Measurements from ENCODE around the gene BCAS2. TPM values are rescaled to one million over a fixed set of nuclear protein-coding genes. Genes with fewer than 3 reads are reported as not detected.

Gene BCAS2
- total and polyA plus RNA-seq, 2 experiments from 2014 or later, result 50.7 to 111 TPM

GRCh38 chr1:114609826-114610225, 28.4 kb upstream of the BCAS2 start:
- TF ChIP-seq ZNF462 (CRISPR knock-in tag; IDR thresholded peaks at IDR 0.05) (no peak), EZH2phosphoT487 (IDR thresholded peaks at IDR 0.05; ENCODE audit: unreplicated experiment) (no peak), ZNF114 (CRISPR knock-in tag; IDR thresholded peaks at IDR 0.05) (no peak), ZNF331 (CRISPR knock-in tag; IDR thresholded peaks at IDR 0.05; ENCODE audit: low read depth) (no peak), ETS1 (IDR thresholded peaks at IDR 0.05) (no peak), JUNB (IDR thresholded peaks at IDR 0.05; ENCODE audit: unreplicated experiment) (no peak), CTCF (conservative IDR thresholded peaks at IDR 0.05; ENCODE audit: low read depth in 2 of 2) (no peak), CREB1 (CRISPR knock-in tag; IDR thresholded peaks at IDR 0.05; ENCODE audit: low read depth) (no peak), POLR2AphosphoS5 (IDR thresholded peaks at IDR 0.05; ENCODE audit: low read depth) (no peak), EZH2 (IDR thresholded peaks at IDR 0.05; ENCODE audit: low read depth, unreplicated experiment) (no peak), STAT1 (IDR thresholded peaks at IDR 0.05; ENCODE audit: unreplicated experiment) (no peak), NANOG (IDR thresholded peaks at IDR 0.05; ENCODE audit: borderline replicate concordance) (no peak), REST (IDR thresholded peaks at IDR 0.05; ENCODE audit: unreplicated experiment) (no peak)
- no peak overlapping the region for H3K27ac Mint-ChIP-seq
- no peak for DNase-seq (ENCODE audit: low spot score)
- H3K4me1 Mint-ChIP-seq, result no peaks in the 10 kb centered on the region
- H3K9me3 Mint-ChIP-seq, result no peaks in the 10 kb centered on the region
- H3K4me2 ChIP-seq, result no peak overlapping the region
- H3K9me2 ChIP-seq (ENCODE audit: insufficient read depth), result no peaks in the 10 kb centered on the region
- no peaks in the 10 kb centered on the region for H3K79me2 ChIP-seq (replicated peaks; ENCODE audit: insufficient read depth)
- no peak overlapping the region for H3K4me3 ChIP-seq
- no peaks in the 10 kb centered on the region for H3K36me3 Mint-ChIP-seq (ENCODE audit: low read depth)
- H3K27me3 Mint-ChIP-seq (ENCODE audit: insufficient read depth, low read depth, poor library complexity), result no peaks in the 10 kb centered on the region
- no peaks in the 10 kb centered on the region; the same call in 1 of the 2 replicates for H3K36me3 ChIP-seq (ENCODE audit: insufficient read depth)
- H3K27me3 ChIP-seq (ENCODE audit: insufficient read depth), result no peaks in the 10 kb centered on the region
- no peaks in the 10 kb centered on the region for H3K4me1 ChIP-seq (ENCODE audit: insufficient read depth)
- ATAC-seq, result no peak
- no peak overlapping the region for H2AFZ ChIP-seq
- no peaks in the 10 kb centered on the region for H3F3A ChIP-seq (replicated peaks; ENCODE audit: low read depth)
- H3K27ac ChIP-seq (ENCODE audit: low read depth), result no peak overlapping the region
- H3K4me3 Mint-ChIP-seq, result no peak overlapping the region
- H4K20me1 ChIP-seq (replicated peaks; ENCODE audit: insufficient read depth), result no peaks in the 10 kb centered on the region

Data from GM23338 (cell line).